ENCODE results near the gene PACS1. TPM values are rescaled to one million over a fixed set of nuclear protein-coding genes. Genes with fewer than 3 reads are reported as not detected.
"Not testable (repeated sequence)": the region's sequence is repeated elsewhere in the genome, so short reads cannot be mapped to it uniquely, and the experiment has no call there.

The PACS1 gene
- total and polyA plus RNA-seq, 9 donors: 22.4 to 92.9 (median 73.9) TPM

DNA sequence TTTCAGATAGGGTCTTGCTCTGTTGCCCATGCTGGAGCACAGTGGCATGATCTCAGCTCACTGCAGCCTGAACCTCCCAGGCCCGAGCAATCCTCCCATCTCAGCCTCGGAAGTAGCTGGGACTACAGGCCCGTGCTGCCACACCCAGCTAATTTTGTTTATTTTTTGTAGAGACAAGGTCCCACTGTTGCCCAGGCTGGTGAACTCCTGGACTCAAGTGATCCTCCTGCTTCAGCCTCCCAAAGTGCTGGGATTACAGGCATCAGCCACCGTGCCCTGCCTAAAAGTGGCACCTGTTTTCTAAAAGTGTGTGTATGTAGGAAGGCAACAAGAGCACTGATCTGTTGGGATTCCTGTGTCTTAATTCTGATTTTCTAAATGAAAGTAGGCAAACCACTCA, 20.2 kb downstream of the PACS1 start:
- 93 to 98% (median 96%) methylated on average over 4 of the region's 4 CpGs for WGBS, 3 donors
- H3K4me3 ChIP-seq: no peak overlapping the region
- intact Hi-C loops (cut with DNase I): no loop called here
- TF ChIP-seq EP300 (IDR thresholded peaks at IDR 0.05): no peak
- TF ChIP-seq POLR2A (IDR thresholded peaks at IDR 0.05): no peak
- TF ChIP-seq, protein P1, sequence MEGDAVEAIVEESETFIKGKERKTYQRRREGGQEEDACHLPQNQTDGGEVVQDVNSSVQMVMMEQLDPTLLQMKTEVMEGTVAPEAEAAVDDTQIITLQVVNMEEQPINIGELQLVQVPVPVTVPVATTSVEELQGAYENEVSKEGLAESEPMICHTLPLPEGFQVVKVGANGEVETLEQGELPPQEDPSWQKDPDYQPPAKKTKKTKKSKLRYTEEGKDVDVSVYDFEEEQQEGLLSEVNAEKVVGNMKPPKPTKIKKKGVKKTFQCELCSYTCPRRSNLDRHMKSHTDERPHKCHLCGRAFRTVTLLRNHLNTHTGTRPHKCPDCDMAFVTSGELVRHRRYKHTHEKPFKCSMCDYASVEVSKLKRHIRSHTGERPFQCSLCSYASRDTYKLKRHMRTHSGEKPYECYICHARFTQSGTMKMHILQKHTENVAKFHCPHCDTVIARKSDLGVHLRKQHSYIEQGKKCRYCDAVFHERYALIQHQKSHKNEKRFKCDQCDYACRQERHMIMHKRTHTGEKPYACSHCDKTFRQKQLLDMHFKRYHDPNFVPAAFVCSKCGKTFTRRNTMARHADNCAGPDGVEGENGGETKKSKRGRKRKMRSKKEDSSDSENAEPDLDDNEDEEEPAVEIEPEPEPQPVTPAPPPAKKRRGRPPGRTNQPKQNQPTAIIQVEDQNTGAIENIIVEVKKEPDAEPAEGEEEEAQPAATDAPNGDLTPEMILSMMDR (IDR thresholded peaks at IDR 0.05): no peak
- H3K9me3 ChIP-seq: no peaks in the 10 kb centered on the region
- no peaks in the 10 kb centered on the region for H3K4me1 ChIP-seq (ENCODE audit: insufficient read depth)
- no peak overlapping the region for H3K27ac ChIP-seq
- no peaks in the 10 kb centered on the region for H3K36me3 ChIP-seq
- no peak for DNase-seq
- H3K27me3 ChIP-seq: no peaks in the 10 kb centered on the region

DNA sequence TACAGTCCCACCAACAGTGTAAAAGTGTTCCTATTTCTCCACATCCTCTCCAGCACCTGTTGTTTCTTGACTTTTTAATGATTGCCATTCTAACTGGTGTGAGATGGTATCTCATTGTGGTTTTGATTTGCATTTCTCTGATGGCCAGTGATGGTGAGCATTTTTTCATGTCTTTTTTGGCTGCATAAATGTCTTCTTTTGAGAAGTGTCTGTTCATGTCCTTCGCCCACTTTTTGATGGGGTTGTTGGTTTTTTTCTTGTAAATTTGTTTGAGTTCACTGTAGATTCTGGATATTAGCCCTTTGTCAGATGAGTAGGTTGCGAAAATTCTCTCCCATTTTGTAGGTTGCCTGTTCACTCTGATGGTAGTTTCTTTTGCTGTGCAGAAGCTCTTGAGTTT, 22.1 kb downstream of the PACS1 start:
- H3K36me3 ChIP-seq; H3K4me1 ChIP-seq (ENCODE audit: insufficient read depth); H3K27me3 ChIP-seq; H3K27ac ChIP-seq; H3K4me3 ChIP-seq; H3K9me3 ChIP-seq; DNase-seq; intact Hi-C loops (cut with DNase I): not testable (repeated sequence)
- 96 to 100% (median 98%) methylated on average over 2 of the region's 2 CpGs for WGBS, 3 donors

DNA sequence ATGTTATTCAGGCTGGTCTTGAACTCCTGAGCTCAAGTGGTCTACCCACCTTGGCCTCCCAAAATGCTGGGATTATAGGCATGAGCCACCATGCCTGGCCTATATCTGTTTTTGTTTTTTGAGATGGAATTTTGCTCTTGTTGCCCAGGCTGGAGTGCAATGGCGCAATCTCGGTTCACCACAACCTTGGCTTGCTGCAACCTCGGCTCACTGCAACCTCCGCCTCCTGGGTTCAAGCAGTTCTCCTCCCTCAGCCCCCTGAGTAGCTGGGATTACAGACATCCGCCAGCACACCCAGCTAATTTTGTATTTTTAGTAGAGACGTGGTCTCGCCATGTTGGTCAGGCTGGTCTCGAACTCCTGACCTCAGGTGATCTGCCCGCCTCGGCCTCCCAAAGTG, 29.7 kb downstream of the PACS1 start:
- H3K4me3 ChIP-seq; intact Hi-C loops (cut with DNase I); H3K27ac ChIP-seq; H3K36me3 ChIP-seq; H3K27me3 ChIP-seq; DNase-seq; H3K9me3 ChIP-seq; H3K4me1 ChIP-seq (ENCODE audit: insufficient read depth): not testable (repeated sequence)
- 89 to 93% (median 91%) methylated on average over 10 of the region's 10 CpGs for WGBS, 3 donors

DNA sequence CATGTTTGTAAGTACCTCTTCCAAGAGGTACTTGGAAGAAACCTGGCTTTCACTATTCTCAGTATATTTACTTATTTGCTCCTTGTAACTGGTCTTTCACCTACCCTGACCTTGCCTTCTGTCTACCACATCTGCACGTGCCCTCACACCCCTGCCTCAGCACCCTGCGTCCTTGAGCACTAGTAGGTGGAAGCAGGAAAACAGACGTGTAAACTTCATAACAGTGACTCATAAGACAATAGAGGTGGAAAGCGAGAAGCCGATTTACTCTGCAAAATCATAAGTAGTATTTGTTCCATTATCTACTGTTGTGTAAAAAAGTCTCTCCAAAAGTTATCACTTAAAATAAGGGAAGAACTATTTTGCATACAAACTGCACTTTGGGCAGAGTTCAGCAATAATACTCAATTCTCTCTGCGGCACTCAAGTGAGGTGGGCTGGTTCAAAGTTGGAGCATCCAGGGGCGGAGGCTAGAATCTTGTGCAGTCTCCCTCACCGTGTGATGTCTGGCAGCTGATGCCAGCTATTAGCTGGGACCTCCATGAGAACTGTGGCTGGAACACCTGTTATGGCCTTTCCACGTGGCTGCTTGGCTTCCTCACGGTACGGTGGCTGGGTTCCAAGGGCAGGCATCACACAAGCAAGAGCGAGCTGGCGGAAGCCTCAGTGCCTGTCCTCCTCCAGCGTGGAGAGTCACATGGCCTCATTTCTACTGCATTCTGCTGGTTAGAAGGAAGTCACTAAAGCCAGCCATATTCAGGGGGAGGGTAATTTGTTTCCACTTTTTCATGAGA, 30.4 kb downstream of the PACS1 start:
- 4 to 17% (median 8%) methylated on average over 14 of the region's 14 CpGs for WGBS, 3 donors

DNA sequence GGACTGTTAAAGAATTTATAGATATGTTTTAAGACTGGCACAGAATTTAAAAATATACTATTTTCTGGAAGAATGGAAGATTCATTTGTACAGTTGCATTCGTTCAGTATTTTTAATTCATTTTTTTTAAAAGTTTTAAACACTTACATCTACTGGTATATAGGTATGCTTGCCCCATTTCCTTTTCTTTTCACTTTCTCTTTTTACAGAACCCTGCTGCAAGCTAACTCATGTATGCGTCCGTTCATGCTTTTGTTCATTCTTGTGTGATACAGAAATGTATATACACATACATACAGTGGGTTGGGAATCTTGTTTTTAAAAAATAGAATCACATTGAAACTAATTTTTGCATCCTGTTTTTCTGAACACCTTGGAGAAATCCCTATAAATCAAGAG, 31.0 kb downstream of the PACS1 start:
- Histone ChIP-seq H3K27ac (no peak overlapping the region), H3K36me3 (no peaks in the 10 kb centered on the region), H3K9me3 (no peaks in the 10 kb centered on the region), H3K4me3 (no peak overlapping the region), H3K27me3 (no peaks in the 10 kb centered on the region), H3K4me1 (ENCODE audit: insufficient read depth) (peaks cover 8% of the 10 kb centered on the region)
- WGBS, 3 donors: 70 to 78% (median 76%) methylated on average over 3 of the region's 3 CpGs
- intact Hi-C loops (cut with DNase I): no loop called here
- TF ChIP-seq EP300 (IDR thresholded peaks at IDR 0.05) (no peak), POLR2A (IDR thresholded peaks at IDR 0.05) (no peak)
- TF ChIP-seq, protein P1 (IDR thresholded peaks at IDR 0.05): no peak
- DNase-seq: no peak

More for the DNA sequence above, 30.4 kb downstream of the PACS1 start:
- H3K9me3 ChIP-seq: no peaks in the 10 kb centered on the region
- H3K36me3 ChIP-seq: no peaks in the 10 kb centered on the region
- H3K27me3 ChIP-seq: no peaks in the 10 kb centered on the region
- DNase-seq: peak; percentile 64 to 81 (median 73)
- H3K4me3 ChIP-seq: no peak overlapping the region
- no peak overlapping the region for H3K27ac ChIP-seq
- intact Hi-C loops (cut with DNase I): no loop called here
- H3K4me1 ChIP-seq (ENCODE audit: insufficient read depth): peaks cover 8% of the 10 kb centered on the region
- TF ChIP-seq, protein P1 (IDR thresholded peaks at IDR 0.05): no peak
- TF ChIP-seq POLR2A (IDR thresholded peaks at IDR 0.05) (no peak), EP300 (IDR thresholded peaks at IDR 0.05) (no peak)

Measured in ovary (tissue), 9 donors.